MM.1S (cell line): ENCODE measurements around the gene RARS1.
A peak's percentile ranks its signal among the peaks of the same experiment; 100 is the strongest.

Source experiments
- DNase-seq: peaks from one replicate; pipeline ENCODE4 v3.0.0-alpha.2; 2015
- H2AFZ ChIP-seq: fragments of 300-600 bp; sonication (generic); 2 replicates; pipeline ENCODE4 v1.6.0; 2016; ENCODE audit warnings: antibody characterized with exemption, low read length
- H3F3A ChIP-seq: fragments of 300-600 bp; sonication (generic); 2 replicates; pipeline ENCODE4 v1.6.1; 2016; ENCODE audit warnings: mild to moderate bottlenecking, antibody characterized with exemption, low read length, moderate library complexity, mixed read lengths; ENCODE audit not compliant: insufficient read depth
- H3K27ac ChIP-seq: fragments of 300-600 bp; sonication (generic); 2 replicates; pipeline ENCODE4 v1.5.1; 2016; ENCODE audit warnings: mild to moderate bottlenecking, low read length
- H3K27me3 ChIP-seq: fragments of 300-600 bp; sonication (generic); replicated peaks from 2 replicates; pipeline ENCODE4 v1.6.0; 2016; ENCODE audit warnings: low read length; ENCODE audit not compliant: insufficient read depth
- H3K36me3 ChIP-seq: fragments of 300-600 bp; sonication (generic); replicated peaks from 2 replicates; pipeline ENCODE4 v1.6.1; 2016; ENCODE audit warnings: mild to moderate bottlenecking, low read length, mixed read lengths; ENCODE audit not compliant: insufficient read depth
- H3K4me1 ChIP-seq: fragments of 300-600 bp; sonication (generic); 2 replicates; pipeline ENCODE4 v1.6.1; 2016; ENCODE audit warnings: low read length, mixed read lengths
- H3K4me2 ChIP-seq: fragments of 300-600 bp; sonication (generic); 2 replicates; pipeline ENCODE4 v1.6.0; 2016; ENCODE audit warnings: low read depth, low read length
- H3K4me3 ChIP-seq: fragments of 300-600 bp; sonication (generic); 2 replicates; pipeline ENCODE4 v1.5.1; 2016; ENCODE audit warnings: low read length, mixed read lengths
- H3K79me2 ChIP-seq: fragments of 300-600 bp; sonication (generic); 2 replicates; pipeline ENCODE4 v1.6.1; 2016; ENCODE audit warnings: mixed run types, low read length, mixed read lengths
- H3K9ac ChIP-seq: fragments of 300-600 bp; sonication (generic); 2 replicates; pipeline ENCODE4 v1.6.1; 2016; ENCODE audit warnings: low read length, mixed read lengths
- H3K9me2 ChIP-seq: fragments of 300-600 bp; sonication (generic); replicated peaks from 2 replicates; pipeline ENCODE4 v1.6.1; 2016; ENCODE audit warnings: mild to moderate bottlenecking, low read length, mixed read lengths; ENCODE audit not compliant: insufficient read depth
- H3K9me3 ChIP-seq: fragments of 300-600 bp; sonication (generic); replicated peaks from 2 replicates; pipeline ENCODE4 v1.6.1; 2016; ENCODE audit warnings: mild to moderate bottlenecking, low read length, mixed read lengths; ENCODE audit not compliant: insufficient read depth
- H4K20me1 ChIP-seq: fragments of 300-600 bp; sonication (generic); 2 replicates; pipeline ENCODE4 v1.6.1; 2016; ENCODE audit warnings: mild to moderate bottlenecking, low read length, moderate library complexity, mixed read lengths; ENCODE audit not compliant: insufficient read depth
- EZH2 ChIP-seq: fragments of 300-600 bp; sonication (generic); optimal IDR thresholded peaks from 2 replicates; pipeline ENCODE3; 2017; ENCODE audit warnings: low read depth, mild to moderate bottlenecking, antibody characterized with exemption, low read length, mixed read lengths
- EZH2phosphoT487 ChIP-seq: fragments of 300-600 bp; sonication (generic); IDR thresholded peaks from 2 replicates; pipeline ENCODE4 v1.6.1; 2018; ENCODE audit warnings: antibody characterized with exemption, low read length
- TF ChIP-seq, protein P1 (sequence below): fragments of 300-600 bp; sonication (generic); IDR thresholded peaks from 2 replicates; pipeline ENCODE4 v1.5.1; 2016; ENCODE audit warnings: antibody characterized with exemption, low read length, mixed read lengths

The RARS1 gene

GRCh38 chr5:168481330-168481788, 4.9 kb upstream of the RARS1 start:
- H3K9me2 ChIP-seq: no peaks in the 10 kb centered on the region
- peak overlapping the region; percentile 37 for H3K4me3 ChIP-seq
- no peaks in the 10 kb centered on the region for H3K9me3 ChIP-seq
- TF ChIP-seq EZH2phosphoT487 (no peak), EZH2 (no peak)
- TF ChIP-seq, protein P1, sequence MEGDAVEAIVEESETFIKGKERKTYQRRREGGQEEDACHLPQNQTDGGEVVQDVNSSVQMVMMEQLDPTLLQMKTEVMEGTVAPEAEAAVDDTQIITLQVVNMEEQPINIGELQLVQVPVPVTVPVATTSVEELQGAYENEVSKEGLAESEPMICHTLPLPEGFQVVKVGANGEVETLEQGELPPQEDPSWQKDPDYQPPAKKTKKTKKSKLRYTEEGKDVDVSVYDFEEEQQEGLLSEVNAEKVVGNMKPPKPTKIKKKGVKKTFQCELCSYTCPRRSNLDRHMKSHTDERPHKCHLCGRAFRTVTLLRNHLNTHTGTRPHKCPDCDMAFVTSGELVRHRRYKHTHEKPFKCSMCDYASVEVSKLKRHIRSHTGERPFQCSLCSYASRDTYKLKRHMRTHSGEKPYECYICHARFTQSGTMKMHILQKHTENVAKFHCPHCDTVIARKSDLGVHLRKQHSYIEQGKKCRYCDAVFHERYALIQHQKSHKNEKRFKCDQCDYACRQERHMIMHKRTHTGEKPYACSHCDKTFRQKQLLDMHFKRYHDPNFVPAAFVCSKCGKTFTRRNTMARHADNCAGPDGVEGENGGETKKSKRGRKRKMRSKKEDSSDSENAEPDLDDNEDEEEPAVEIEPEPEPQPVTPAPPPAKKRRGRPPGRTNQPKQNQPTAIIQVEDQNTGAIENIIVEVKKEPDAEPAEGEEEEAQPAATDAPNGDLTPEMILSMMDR: no peak
- H4K20me1 ChIP-seq: no peaks in the 10 kb centered on the region
- H3K4me2 ChIP-seq: peak overlapping the region; percentile 70
- H3F3A ChIP-seq: peaks cover 21% of the 10 kb centered on the region
- H3K36me3 ChIP-seq: no peaks in the 10 kb centered on the region
- no peaks in the 10 kb centered on the region for H3K27me3 ChIP-seq
- H3K4me1 ChIP-seq: peaks cover 24% of the 10 kb centered on the region
- H3K9ac ChIP-seq: peak overlapping the region; percentile 8; the same call in 1 of the 2 replicates
- DNase-seq: peak; percentile 97
- peaks cover 1% of the 10 kb centered on the region for H3K79me2 ChIP-seq
- no peak overlapping the region for H2AFZ ChIP-seq
- H3K27ac ChIP-seq: peak overlapping the region; percentile 67; the same call in 1 of the 2 replicates

- Histone ChIP-seq H3K9me3 (no peaks in the 10 kb centered on the region), H3K4me1 (peaks cover 25% of the 10 kb centered on the region), H3F3A (peaks cover 21% of the 10 kb centered on the region), H3K27me3 (no peaks in the 10 kb centered on the region), H3K79me2 (peaks cover 11% of the 10 kb centered on the region), H3K4me3 (0 out of 2 replicates have a peak overlapping the region, but pooled peaks have one; percentile 37), H3K9ac (no peak overlapping the region), H3K9me2 (no peaks in the 10 kb centered on the region), H3K36me3 (no peaks in the 10 kb centered on the region), H4K20me1 (no peaks in the 10 kb centered on the region), H3K4me2 (peak overlapping the region; percentile 70), H3K27ac (peak overlapping the region; percentile 67; the same call in 1 of the 2 replicates), H2AFZ (no peak overlapping the region)
- DNase-seq: peak; percentile 23
- TF ChIP-seq, protein P1: no peak
- TF ChIP-seq EZH2phosphoT487: no peak
- TF ChIP-seq EZH2: no peak
These were observed 3.9 kb upstream of the RARS1 start for GRCh38 chr5:168482361-168482760.

- Histone ChIP-seq H3K79me2 (peaks cover 19% of the 10 kb centered on the region), H3K4me1 (peaks cover 11% of the 10 kb centered on the region; the same call in 1 of the 2 replicates), H3K36me3 (peaks cover 6% of the 10 kb centered on the region), H4K20me1 (no peaks in the 10 kb centered on the region), H3K9me2 (no peaks in the 10 kb centered on the region), H3K9me3 (no peaks in the 10 kb centered on the region), H3K9ac (no peak overlapping the region), H3K27ac (no peak overlapping the region), H3K4me2 (no peak overlapping the region), H3F3A (no peaks in the 10 kb centered on the region), H3K27me3 (no peaks in the 10 kb centered on the region), H2AFZ (no peak overlapping the region), H3K4me3 (no peak overlapping the region)
- TF ChIP-seq, protein P1: no peak
- TF ChIP-seq EZH2: no peak
- no peak for TF ChIP-seq EZH2phosphoT487
- DNase-seq: no peak
These were observed 2.8 kb downstream of the RARS1 start for GRCh38 chr5:168489059-168489458.
